CD4-positive, alpha-beta T cell treated with Interleukin-10 for 1 hour (primary cell): Measurements from ENCODE around the gene MTMR3.
A peak's percentile ranks its signal among the peaks of the same experiment; 100 is the strongest.

Experiments used
- DNase-seq: peaks from one replicate; pipeline ENCODE4 v3.0.0-alpha.2; 2020

The MTMR3 gene

DNA sequence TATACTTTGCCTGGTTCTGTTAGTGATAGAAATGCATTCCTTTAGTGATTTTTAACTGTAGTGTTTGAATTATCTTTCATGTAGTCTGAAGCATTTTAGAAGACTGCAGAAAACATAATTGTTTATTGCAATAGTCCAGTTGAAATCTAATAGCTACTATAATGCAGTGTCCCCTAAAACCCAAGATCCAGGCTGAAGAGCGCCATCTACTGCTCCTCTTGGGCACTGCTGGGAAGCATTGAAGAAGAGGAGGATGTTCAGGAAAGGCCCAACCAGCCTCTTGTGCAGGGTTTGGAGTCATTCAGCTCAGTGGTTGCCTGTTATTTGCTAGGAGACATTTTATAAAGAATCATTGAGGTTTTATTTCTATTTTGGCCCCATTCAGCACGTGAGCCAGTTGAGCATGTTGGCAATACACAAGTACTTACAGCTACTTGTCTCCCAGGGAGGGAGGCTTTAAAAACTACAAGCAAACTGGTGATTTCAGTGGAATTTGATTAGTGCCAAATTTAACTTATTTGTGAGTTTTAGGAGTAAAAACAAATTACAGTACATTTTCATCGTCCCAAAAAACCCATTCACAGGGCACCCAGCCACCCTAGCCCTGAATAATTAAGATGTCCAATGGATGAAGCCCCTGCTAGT is 122.4 kb downstream of the MTMR3 start:
- peak; percentile 68 for DNase-seq

DNA sequence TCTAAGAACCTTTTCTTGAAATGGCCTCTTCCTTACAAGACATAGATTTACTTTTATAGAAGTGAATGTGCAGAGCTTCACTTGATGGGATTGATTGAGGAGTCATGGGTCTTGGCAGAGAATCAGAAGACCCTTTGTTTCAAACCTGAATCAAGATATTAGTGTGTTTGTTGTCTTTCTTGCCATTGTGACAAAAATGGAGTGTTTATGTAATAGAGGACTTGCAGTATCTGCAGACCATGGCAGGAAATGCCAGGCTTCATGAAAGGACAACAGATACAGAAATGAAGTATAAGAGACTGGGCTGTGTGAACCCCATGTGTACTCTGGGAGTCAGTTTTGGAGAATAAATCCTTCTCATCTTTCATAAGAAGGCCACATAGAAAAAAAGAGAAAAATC is 124.4 kb downstream of the MTMR3 start:
- no peak for DNase-seq

DNA sequence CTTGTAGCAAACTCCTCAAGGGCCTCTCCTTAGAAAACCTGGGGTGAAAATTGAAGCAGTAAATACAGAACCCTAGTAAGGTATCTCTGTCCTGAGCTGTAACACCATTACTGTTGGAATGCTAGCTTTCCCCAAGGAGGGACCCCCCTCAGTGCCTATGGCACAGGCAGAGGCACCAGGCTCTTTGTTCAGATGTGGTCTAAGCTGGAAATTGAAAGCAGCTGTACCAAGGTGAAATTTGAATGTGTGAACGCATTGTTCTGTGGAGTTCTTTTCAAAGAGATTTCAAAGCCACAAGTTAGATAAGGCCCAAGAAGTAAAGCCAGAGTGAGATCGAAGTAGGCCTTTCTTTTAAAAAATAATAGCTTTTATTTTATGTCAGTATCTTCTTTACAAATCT is 125.4 kb downstream of the MTMR3 start:
- DNase-seq = no peak

DNA sequence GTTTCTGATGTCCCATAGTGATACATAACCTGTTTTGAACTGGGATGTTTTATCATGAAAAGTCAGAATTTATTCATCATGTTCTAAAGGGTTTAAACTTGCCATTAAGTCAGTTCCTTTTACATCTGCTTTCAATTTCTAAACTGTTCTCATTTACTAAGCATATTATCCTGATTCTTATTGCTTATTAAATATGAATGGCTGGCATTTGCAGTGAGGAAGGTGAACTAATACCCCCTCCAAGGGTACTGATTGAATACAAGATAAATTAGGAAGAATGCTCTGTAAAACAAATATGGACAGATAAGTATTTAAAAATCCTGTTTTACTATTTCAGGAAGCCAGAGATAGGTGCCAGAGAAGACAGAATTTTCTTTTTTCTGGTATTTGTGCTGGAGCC is 126.5 kb downstream of the MTMR3 start:
- DNase-seq = no peak

DNA sequence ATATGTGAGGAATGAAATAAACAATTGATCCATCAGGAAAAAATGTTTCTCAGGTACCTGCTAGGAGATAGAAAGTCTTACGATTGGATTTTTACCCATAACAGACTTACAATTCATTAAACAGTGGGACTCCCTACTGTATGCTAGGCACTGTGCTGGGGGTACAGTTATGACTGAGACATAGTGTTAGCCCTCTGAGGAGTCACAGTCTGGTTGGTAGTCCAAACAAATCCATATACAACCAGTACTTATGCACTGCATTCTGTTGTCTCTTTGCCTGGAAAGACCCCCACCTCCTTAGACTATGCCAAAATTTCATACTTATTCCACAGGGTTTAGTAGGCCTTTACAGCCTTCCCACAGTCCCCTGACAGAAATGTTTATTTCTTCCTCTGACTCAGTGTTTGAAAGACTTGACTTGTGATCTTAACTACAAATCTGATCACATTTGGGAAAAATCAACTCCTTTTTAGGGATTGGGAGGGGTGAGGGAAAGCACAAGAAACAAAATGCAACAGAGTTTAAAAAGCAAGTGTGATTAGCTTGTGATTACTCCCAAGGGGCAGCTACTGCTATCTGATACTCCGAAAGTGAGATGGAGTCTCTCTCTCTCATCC is 127.9 kb downstream of the MTMR3 start:
- no peak for DNase-seq

DNA sequence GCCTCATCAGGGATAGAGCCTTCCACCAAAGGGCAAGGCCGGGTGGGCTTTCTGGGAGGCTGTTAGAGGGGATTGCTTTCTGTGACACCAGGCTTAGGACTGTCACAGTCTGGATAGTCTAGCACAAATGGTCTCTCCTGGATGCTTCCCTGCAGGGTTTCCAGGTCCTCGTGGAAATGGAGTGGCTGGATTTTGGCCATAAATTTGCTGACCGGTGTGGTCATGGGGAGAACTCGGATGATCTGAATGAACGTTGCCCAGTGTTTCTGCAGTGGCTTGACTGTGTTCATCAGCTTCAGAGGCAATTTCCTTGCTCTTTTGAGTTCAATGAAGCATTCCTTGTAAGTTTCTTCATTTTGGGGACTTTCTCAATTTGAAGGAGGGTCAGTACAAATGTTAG is 130.2 kb downstream of the MTMR3 start:
- DNase-seq = no peak

DNA sequence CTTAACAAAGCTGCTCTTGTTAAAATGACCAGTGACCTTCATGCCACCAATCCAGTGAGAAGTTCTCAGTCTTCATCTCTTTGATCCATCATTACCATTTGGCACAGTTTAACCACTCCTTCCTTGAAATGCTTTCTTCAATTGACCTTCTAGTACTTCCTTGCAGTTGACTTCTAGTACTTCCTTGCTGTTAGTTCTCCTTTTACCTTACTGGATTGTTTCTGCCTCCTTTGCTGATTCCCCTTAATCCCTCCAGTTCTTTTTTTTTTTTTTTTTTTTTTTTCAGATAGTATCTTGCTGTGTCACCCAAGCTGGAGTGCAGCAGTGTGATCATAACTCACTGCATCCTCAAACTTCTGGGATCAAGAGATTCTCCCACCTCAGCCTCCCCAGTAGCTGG is 131.3 kb downstream of the MTMR3 start:
- DNase-seq = no peak

DNA sequence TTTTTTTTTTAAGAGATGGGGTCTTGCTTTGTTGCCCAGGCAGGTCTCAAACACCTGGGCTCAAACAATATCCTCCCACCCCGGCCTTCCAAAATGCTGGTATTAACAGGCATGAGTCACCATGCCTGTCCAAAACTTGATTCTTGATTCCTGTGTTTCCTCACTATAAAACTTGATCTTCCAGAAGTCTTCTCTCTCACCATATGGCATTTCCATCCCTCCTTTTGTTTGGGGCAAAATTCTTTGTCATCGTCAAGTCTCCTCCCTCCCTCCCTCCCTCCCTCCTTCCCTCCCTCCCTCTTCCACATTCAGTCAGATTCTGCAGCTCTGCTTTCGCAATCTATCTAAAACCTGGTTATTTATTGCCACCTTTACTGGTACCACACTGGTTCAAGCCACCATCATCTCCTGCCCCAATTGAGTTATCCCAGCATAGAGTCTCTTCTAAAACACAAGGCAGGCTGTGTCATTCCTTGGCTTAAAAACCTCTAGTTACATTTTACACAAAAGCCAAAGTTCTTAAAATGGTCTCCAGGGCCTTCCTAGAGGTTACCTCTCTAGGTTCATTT is 132.3 kb downstream of the MTMR3 start:
- DNase-seq = no peak

DNA sequence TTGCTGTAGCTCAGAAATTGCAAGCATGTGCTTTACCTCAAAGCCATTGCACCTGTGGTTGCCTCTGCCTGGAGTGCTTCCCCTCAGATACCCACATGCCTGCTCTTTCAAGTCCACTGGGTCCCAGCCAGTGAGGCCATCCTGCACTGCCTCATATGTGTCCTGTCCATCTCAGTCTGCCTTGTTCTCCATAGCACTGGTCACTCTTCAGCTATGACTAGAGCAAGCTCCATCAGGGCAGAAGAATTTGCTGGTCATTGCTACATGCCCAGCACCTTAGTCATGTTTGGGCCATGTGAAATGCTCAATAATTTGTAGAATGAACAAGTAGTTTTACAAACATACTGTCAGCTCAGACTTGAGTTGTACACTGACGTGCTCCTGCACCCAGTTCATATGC is 132.9 kb downstream of the MTMR3 start:
- DNase-seq = no peak

DNA sequence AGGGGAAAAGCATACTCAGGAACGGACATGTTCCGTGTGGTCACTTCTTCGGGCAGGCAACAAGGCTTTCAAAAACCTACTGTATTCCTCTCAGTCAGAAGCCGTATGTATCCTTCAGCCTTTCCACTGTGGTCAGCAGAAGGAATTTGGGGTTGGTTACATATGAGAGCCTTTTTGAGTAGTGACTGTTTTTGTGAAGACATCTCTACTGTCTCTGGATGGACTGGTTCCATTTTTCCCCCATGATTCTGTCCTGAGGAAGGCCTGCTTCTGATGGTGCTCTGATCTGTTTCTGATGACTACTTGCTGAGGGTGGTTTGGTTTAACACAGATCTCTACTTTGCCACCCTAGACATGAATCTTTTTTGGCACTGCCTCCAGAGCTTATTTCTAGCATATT is 133.6 kb downstream of the MTMR3 start:
- DNase-seq = no peak

DNA sequence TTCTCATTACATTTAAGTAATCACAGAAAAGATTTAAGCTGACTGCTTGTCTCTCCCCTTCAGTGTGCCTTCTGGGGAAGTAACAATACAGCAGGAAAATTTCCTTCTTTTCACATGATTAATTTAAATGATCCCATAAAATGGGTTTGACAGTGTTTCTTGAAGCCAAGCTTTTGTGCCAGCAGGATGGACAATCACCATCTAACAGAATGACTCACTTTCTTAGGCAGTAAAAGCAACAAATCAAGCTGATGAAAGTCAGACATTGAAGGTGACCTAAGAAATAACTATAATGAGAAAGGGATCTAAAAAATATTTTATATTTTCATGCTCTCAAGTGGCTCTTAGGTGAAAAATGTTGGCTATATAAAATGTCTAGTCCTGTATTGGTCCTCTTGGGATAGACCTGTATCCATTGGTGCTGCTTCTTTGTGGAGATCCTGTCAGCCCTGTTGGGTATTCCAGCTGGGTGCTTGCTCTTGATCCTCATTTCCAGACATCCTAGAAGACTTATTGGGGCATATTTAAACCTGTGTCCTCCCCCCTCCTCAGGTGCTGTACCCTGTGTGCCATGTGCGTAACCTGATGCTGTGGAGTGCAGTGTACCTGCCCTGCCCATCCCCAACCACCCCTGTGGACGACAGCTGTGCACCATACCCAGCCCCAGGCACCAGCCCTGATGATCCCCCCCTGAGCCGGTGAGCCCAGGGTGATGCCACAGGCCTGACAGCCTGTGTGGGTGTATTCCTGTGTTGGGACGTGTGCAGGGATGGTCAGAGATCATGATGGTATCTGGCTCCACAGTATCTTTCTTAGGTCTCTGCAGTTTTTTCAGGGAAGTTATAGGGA is 134.6 kb downstream of the MTMR3 start:
- DNase-seq = no peak

DNA sequence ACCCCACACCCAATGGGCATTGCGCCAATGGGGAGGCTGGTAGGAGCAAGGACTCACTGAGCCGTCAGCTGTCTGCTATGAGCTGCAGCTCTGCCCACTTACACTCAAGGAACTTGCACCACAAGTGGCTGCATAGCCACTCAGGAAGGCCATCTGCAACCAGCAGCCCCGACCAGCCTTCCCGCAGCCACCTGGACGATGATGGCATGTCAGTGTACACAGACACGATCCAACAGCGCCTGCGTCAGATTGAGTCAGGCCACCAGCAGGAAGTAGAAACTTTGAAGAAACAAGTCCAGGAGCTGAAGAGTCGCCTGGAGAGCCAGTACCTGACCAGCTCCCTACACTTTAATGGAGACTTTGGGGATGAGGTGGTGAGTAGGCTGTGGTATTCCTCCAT is 137.5 kb downstream of the MTMR3 start:
- no peak for DNase-seq

DNA sequence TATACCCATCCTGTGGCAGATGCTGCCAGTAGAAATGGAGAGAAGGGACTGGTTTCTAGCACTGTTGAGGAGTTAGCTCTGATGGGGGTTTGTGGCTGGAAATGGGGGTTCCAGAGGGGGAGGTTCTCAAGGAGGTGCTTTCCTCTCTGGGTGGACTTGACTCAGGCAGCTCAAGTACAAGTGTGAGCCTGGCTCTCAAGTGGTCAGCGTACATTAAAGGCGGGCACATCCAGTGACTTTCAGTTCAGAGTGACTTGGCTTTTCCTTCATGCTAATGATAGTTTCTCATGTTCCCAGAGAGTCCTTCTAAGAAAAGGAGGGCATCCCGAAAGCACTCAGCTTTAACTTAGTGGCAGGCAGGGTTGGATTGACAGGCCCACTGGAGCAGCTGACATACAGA is 138.4 kb downstream of the MTMR3 start:
- no peak for DNase-seq

DNA sequence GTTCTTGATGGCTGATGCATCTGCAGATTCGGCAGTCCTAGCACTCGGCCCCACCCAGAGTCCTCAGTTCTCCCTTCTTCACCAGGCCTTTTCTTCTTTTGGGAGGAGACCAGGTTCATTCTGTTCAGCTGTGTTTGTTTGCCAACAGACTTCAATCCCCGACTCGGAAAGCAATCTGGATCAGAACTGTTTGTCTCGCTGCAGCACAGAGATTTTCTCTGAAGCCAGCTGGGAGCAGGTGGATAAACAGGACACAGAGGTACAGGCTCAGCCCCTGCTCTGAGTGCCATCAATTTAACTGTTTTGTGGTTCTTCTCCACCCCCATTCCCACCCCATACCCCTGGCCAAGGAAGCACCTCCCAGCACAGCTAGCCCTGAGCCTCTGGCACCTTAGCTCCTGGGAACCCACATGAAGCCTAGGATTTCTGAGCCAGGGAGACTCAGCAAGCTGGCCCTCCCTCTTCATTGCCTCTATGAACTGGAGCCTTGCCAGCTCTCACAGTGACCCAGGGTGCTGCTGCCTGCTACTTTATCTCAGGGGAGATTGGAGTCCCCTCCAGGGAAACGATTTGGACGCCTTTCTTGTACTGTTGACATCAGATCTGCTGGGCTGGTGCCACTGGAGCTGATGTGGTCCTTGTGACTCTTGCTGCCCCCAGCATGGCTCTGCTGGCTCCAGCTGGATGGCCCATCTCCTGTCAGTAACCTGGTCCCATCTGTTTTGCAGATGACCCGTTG is 139.1 kb downstream of the MTMR3 start:
- DNase-seq = no peak

DNA sequence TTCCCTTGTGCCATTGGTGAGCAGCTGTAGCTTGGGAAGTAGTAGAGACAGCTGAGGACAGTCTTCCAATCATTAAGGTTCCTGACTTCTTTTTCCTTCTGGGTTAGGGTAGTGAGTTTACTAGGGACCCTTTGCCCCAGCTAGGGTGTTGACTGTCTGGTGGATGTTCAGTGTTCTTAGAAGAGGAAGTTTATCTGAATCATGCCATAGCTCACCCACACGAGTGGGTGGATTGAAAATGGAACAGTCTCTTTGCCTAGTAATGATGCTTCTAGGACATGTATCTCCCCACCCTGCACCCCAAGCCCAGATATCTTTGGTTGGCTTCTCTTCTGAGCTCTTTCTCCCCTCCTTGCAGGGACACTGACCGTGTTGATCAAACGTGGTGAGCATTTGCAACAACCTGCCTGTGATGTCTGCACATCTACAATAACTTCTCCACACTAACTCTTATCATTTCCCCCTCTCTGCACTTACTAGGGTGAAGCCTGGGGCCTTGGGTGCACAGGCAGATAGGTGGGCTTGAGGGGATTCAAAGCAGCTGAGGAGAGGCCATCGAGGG is 140.2 kb downstream of the MTMR3 start:
- DNase-seq = no peak

DNA sequence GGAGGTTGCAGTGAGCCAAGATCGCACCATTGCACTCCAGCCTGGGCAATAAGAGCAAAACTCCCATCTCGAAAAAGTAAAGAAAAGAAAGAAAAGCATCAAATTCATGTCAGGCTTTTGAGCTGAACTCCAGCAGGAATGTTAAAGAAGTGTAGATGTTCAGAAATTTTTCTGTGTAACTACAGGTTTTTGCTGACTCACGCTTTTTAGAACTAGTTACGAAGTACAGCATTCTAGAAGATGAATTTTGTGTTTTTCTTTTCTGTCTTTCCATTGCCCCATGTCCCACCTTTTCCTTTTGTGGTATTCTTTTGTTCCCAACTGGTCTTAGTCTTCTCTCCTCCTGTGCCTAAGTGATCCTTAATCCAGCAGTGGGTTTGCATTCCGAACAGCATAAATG is 141.3 kb downstream of the MTMR3 start:
- DNase-seq = no peak

DNA sequence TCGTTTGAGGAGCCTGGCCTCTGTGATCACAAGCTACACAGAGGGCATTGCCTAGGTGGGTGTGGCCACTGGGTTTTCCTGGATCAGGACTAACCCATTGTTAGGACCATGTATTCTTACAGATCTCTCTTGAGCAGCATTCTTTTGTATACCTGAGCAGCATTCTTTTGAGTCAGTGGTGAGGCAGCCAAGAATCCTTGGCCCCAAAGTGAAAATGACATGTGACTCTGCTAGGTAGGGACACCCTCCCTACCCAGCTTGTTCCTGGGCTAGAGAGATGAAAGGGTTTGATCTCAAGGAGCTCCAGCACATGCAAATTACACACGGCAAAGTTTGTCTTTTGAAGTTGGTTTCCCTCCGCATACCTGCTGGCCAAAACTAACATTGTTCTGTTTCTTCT is 142.2 kb downstream of the MTMR3 start:
- no peak for DNase-seq

DNA sequence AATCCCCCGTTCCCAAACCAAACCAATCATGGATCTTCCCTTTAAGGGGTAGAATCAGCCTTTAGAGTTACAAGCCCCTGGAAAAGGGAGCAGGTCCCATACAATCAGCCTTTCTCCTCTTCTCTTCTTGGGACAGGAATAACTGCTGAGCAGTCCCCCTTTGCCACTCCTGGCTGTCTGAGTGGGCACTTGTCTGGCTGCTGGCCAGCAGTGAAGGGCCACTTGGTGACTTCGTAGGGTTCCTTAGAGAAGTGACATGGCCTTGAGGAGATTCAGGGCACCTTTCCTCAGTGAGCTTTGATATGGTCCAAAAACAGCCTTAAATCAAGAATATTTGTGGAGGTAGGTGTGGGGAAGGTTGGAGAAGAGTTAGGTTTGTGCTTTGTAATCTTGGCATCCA is 143.8 kb downstream of the MTMR3 start:
- no peak for DNase-seq

DNA sequence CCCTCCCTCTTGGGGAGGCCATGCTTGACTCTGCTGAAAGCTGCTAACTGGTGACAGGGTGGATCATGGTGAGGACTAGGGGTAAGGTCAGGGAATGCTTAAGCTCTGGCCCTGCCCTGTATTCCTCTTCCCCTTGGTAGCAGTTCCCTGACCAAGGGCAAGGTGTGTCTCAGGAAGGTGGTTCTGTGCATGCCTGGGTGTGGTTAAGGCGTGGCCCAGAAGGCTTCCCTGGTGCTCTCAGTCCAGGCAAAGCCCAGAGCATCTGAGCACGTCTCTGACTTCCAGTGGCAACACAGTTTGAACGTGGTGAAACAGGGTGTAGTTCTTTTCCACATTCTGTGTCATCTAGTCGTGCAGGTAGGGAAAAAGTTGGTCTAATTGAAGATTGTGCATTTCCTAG is 144.2 kb downstream of the MTMR3 start:
- DNase-seq = no peak

DNA sequence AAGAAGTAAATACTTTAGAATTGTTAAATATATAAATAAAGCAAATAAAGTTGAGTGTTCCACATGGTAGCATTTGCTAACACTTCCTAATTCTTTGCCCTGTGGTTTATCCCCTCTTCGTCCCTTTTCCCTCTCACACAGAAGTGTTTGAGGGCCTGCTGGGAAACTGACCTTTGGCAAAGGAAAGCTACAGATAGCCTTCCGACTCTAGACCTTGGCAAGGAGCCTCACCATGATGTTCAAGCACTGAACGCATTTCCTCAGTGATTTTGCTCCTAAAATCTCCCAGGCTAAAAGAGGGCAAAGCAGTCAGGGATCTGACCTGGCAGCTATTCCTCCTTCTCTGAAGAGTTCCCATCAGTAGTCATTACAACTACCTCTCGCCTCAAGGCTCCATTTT is 144.8 kb downstream of the MTMR3 start:
- no peak for DNase-seq

DNA sequence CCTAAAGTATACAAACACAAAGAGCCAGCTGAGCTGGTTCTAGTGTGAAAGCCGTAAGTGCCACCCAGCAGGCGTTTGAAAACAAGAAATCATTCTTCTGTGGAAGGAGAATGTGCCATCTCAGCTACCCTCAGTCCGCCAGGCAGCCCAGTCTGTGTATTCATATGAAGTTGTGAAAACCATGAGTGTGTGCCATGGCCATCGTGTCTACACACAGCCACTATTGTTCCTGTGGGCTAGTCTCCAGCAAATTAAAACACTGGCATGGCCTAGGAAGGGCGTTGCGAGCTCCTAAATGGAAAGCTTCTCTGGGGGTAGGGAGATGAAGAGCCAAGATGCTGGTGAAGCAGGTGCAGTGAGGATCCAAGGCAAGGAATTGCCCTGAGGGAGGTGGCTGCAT is 145.8 kb downstream of the MTMR3 start:
- no peak for DNase-seq

DNA sequence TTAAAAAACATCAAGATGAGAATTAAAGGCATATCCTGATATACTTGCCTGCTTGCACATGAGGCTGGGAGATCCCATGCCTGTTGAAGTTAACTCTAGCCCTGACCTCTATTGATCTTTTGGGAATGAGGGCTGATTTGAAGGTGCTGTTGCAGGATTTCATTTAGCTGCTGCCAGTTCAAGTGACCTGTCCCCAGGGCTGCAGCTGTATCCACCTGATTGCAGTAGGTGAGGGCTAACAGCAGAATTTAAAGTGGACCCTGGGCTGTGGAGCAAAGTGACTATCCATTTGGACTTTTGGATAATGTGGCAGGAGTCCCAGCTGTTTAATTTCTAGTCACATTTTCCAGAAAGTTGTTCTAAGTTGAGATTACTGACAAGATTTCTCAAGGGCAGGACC is 146.5 kb downstream of the MTMR3 start:
- DNase-seq = no peak

DNA sequence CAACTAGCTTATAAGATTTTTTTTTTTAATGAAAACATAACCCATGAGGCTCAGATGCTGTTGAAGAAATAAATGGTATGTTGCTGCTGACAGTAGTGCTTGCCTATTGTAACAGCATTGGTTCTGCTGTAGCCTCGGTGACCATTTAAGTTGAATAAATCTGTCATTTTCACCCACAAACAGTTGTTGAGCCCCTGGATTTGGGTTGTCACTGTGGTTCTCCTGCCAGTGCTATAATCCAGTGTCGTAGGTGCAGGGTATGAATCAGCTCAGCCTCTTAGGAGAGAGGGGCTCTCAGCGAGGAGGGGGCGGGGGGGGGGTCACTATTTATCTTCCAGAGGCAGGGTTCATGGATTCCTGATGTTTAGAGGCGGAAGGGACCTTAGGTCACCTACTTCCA is 147.4 kb downstream of the MTMR3 start:
- DNase-seq = no peak
